ENCODE data around the gene RASA4B. TPM values are rescaled to one million over a fixed set of nuclear protein-coding genes. Genes with fewer than 3 reads are reported as not detected.
A peak's percentile ranks its signal among the peaks of the same experiment; 100 is the strongest.

The RASA4B gene
- total RNA-seq, 2 donors from 2014 or later: 2.0 to 25.7 TPM

DNA sequence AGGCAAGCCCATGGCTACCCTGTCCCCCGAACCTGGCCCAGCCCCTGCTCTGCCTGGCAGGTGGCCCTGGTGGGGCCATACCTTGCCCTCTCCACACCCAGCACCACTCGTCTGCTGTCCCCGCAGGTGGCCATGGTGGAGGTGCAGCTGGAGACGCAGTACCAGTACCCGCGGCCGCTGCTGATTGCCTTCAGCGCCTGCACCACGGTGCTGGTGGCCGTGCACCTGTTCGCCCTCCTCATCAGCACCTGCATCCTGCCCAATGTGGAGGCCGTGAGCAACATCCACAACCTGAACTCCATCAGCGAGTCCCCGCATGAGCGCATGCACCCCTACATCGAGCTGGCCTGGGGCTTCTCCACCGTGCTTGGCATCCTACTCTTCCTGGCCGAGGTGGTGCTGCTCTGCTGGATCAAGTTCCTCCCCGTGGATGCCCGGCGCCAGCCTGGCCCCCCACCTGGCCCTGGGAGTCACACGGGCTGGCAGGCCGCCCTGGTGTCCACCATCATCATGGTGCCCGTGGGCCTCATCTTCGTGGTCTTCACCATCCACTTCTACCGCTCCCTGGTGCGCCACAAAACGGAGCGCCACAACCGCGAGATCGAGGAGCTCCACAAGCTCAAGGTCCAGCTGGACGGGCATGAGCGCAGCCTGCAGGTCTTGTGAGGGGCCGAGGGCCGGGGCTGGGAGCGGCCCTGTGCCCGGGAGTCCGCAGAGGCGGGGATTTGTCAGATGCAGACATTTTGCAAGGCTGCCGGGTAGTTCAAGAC, 71.0 kb downstream of the RASA4B start:
- H3K4me1 ChIP-seq (replicated peaks): no peaks in the 10 kb centered on the region
- no peak overlapping the region for H3K4me3 ChIP-seq
- 96% methylated on average over 39 of the region's 41 CpGs for WGBS
- H3K36me3 ChIP-seq: no peaks in the 10 kb centered on the region
- no peak for TF ChIP-seq POLR2A (IDR thresholded peaks at IDR 0.05)
- TF ChIP-seq, protein P1, sequence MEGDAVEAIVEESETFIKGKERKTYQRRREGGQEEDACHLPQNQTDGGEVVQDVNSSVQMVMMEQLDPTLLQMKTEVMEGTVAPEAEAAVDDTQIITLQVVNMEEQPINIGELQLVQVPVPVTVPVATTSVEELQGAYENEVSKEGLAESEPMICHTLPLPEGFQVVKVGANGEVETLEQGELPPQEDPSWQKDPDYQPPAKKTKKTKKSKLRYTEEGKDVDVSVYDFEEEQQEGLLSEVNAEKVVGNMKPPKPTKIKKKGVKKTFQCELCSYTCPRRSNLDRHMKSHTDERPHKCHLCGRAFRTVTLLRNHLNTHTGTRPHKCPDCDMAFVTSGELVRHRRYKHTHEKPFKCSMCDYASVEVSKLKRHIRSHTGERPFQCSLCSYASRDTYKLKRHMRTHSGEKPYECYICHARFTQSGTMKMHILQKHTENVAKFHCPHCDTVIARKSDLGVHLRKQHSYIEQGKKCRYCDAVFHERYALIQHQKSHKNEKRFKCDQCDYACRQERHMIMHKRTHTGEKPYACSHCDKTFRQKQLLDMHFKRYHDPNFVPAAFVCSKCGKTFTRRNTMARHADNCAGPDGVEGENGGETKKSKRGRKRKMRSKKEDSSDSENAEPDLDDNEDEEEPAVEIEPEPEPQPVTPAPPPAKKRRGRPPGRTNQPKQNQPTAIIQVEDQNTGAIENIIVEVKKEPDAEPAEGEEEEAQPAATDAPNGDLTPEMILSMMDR (IDR thresholded peaks at IDR 0.05): no peak
- H3K9me3 ChIP-seq: no peaks in the 10 kb centered on the region
- no peak for DNase-seq (ENCODE audit: low spot score)
- H3K27me3 ChIP-seq (replicated peaks; ENCODE audit: insufficient read depth): no peaks in the 10 kb centered on the region
- intact Hi-C loops (cut with DNase I): no loop called here
- no peak overlapping the region for H3K27ac ChIP-seq

DNA sequence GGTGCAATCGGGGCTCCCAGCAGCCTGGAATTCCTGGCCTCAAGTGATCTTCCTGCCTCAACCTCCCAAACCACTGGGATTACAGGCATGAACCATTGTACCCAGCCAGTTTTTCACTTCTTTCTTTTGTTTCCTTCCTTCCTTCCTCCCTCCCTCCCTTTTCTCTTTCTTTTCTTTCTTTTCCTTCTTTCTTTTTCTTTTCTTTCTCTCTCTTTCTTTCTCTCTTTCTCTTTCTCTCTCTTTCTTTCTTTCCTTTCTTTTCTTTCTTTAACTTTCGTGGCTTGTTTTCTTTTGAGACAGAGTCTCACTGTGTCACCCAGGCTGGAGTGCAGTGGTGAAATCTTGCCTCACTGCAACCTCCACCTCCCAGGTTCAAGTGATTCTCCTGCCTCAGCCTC, 71.9 kb downstream of the RASA4B start:
- Histone ChIP-seq H3K9me3 (no peaks in the 10 kb centered on the region), H3K4me1 (replicated peaks) (no peaks in the 10 kb centered on the region), H3K36me3 (no peaks in the 10 kb centered on the region), H3K27ac (no peak overlapping the region), H3K4me3 (no peak overlapping the region), H3K27me3 (replicated peaks; ENCODE audit: insufficient read depth) (no peaks in the 10 kb centered on the region)
- intact Hi-C loops (cut with DNase I): no loop called here
- 45% methylated on average over 2 of the region's 2 CpGs for WGBS
- TF ChIP-seq POLR2A (IDR thresholded peaks at IDR 0.05) (no peak), POLR2AphosphoS5 (IDR thresholded peaks at IDR 0.05) (no peak)
- TF ChIP-seq, protein P1 (IDR thresholded peaks at IDR 0.05): no peak
- DNase-seq (ENCODE audit: low spot score): no peak

DNA sequence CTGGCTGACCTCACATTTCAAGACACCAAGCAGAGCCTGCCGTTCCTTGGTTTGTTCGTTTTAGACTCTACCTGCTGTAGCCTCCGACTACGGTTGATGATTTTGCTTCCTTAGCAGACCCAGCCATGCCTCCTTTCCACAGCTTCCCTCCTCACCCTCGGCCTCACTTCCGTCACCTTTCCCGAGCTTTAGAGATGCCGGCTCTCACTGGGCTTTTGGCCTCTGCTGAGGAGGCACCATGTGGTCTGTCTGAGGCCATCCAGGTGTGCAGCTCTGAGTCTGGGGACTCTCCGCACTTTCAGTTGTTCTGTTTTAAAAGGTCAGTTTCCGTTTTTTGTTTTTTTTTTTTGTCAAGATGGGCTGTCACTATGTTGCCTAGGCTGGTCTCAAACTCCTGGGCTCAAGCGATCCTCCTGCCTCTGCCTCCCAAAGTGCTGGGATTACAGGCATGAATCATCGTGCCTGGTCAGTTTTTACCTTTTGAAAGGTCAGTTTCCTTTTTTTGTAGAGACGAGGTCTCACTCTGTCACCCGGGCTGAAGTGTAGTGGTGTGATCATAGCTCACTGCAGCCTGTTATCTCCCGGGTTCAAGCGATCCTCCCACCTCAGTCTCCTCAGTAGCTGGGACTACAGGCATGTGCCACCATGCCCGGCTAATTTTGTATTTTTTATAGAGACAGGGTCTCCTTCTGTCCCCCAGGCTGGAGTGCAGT, 72.5 kb downstream of the RASA4B start:
- no peaks in the 10 kb centered on the region for H3K27me3 ChIP-seq (replicated peaks; ENCODE audit: insufficient read depth)
- no peak for DNase-seq (ENCODE audit: low spot score)
- no peaks in the 10 kb centered on the region for H3K36me3 ChIP-seq
- no peaks in the 10 kb centered on the region for H3K4me1 ChIP-seq (replicated peaks)
- H3K9me3 ChIP-seq: no peaks in the 10 kb centered on the region
- H3K27ac ChIP-seq: no peak overlapping the region
- WGBS: 91% methylated on average over 17 of the region's 17 CpGs
- no peak overlapping the region for H3K4me3 ChIP-seq
- TF ChIP-seq, protein P1 (IDR thresholded peaks at IDR 0.05): no peak
- TF ChIP-seq POLR2A (IDR thresholded peaks at IDR 0.05) (no peak), POLR2AphosphoS5 (IDR thresholded peaks at IDR 0.05) (no peak)
- intact Hi-C loops (cut with DNase I): no loop called here

DNA sequence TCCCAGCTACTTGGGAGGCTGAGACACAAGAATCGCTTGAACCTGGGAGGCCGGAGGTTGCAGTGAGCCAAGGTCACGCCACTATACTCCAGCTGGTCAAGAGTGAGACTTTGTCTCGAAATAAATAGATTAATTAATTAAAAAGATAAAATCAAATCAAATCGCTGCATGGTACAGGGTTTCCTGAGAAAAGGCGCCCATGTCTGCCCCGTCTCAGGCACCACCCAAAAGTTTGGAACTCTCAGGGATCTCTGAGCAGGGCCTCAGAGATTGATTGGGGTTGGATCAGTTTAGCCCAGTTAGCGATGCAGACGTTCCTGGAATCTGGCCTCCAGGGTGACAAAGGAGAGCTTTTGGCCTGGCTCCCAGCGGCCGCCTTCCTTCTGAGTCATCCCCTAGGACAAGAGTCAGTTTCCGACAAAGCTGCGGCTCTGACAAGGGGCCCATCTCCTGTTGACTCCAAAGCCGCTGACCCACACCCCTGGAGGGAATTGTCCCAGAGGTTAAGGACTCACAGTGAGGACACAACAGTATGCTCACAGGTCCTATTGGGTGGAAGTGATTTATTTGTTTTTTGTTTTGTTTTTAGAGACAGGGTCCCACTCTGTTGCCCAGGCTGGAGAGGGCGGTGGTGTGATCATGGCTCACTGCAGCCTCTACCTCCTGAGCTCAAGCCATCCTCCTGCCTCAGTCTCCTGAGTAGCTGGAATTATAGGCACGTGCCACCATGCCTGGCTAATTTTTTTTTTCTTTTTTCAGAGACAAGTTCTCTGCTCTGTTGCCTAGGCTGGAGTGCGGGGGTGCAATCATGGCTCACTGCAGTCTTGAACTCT, 77.4 kb downstream of the RASA4B start:
- no peaks in the 10 kb centered on the region for H3K4me1 ChIP-seq (replicated peaks)
- no peaks in the 10 kb centered on the region for H3K9me3 ChIP-seq
- DNase-seq (ENCODE audit: low spot score): peak; percentile 61
- no peak overlapping the region for H3K4me3 ChIP-seq
- intact Hi-C loops (cut with DNase I): no loop called here
- H3K27ac ChIP-seq: no peak overlapping the region
- no peaks in the 10 kb centered on the region for H3K36me3 ChIP-seq
- H3K27me3 ChIP-seq (replicated peaks; ENCODE audit: insufficient read depth): no peaks in the 10 kb centered on the region
- WGBS: 65% methylated on average over 17 of the region's 17 CpGs
- TF ChIP-seq POLR2AphosphoS5 (IDR thresholded peaks at IDR 0.05) (no peak), POLR2A (IDR thresholded peaks at IDR 0.05) (no peak)
- TF ChIP-seq, protein P1 (IDR thresholded peaks at IDR 0.05): no peak
